Mesodermal cell (in vitro differentiated cells): Measurements from ENCODE around the gene ARHGAP23.
"Not testable (repeated sequence)": the region's sequence is repeated elsewhere in the genome, so short reads cannot be mapped to it uniquely, and the experiment has no call there.

Source experiments
- H3K27ac ChIP-seq: 2 replicates; pipeline ENCODE4 v1.7.0; 2013; ENCODE audit warnings: mild to moderate bottlenecking, low read depth, low read length, moderate library complexity; ENCODE audit not compliant: severe bottlenecking
- H3K36me3 ChIP-seq: 2 replicates; pipeline ENCODE4 v1.7.1; 2013; ENCODE audit warnings: mild to moderate bottlenecking, low read length, moderate library complexity; ENCODE audit not compliant: control insufficient read depth, insufficient read depth
- H3K4me1 ChIP-seq: one replicate; pipeline ENCODE4 v1.7.1; 2013; ENCODE audit warnings: mild to moderate bottlenecking, low read length; ENCODE audit not compliant: insufficient read depth, control insufficient read depth, poor library complexity, severe bottlenecking
- H3K4me3 ChIP-seq: 2 replicates; pipeline ENCODE4 v1.7.0; 2013; ENCODE audit warnings: low read length, control low read depth, mild to moderate bottlenecking; ENCODE audit not compliant: insufficient read depth, poor library complexity, severe bottlenecking; ENCODE audit errors: extremely low read depth
- H3K9me3 ChIP-seq: 2 replicates; pipeline ENCODE4 v1.7.1; 2013; ENCODE audit warnings: mild to moderate bottlenecking, low read length, moderate library complexity; ENCODE audit not compliant: control insufficient read depth
- WGBS, 2 experiments: methylation state at CpG; one replicate each; pipeline ENCODE4 v1.1.5; 2013; ENCODE audit warnings: missing lambda C conversion rate in 2 of 2; ENCODE audit not compliant: insufficient coverage in 2 of 2; 5-methylcytosine and 5-hydroxymethylcytosine counted together

ARHGAP23 gene

GRCh38 chr17:38507921-38508569 lies 79.8 kb downstream of the ARHGAP23 start:
- peaks cover 14% of the 10 kb centered on the region for H3K4me1 ChIP-seq
- H3K9me3 ChIP-seq: no peaks in the 10 kb centered on the region
- no peak overlapping the region for H3K27ac ChIP-seq
- 78 to 100% methylated on average over 2 to 3 of the region's 3 CpGs for WGBS, 2 experiments
- peaks cover 33% of the 10 kb centered on the region for H3K36me3 ChIP-seq
- no peak overlapping the region for H3K4me3 ChIP-seq

GRCh38 chr17:38508570-38508950 lies 80.3 kb downstream of the ARHGAP23 start:
- Histone ChIP-seq H3K4me1 (peaks cover 14% of the 10 kb centered on the region), H3K27ac (no peak overlapping the region)

GRCh38 chr17:38508954-38509771 lies 80.9 kb downstream of the ARHGAP23 start:
- peak overlapping the region; percentile 64 for H3K27ac ChIP-seq

More at GRCh38 chr17:38508570-38508950, 80.3 kb downstream of the ARHGAP23 start:
- Histone ChIP-seq H3K9me3 (no peaks in the 10 kb centered on the region), H3K4me3 (no peak overlapping the region), H3K36me3 (peaks cover 31% of the 10 kb centered on the region)
- WGBS, 2 experiments: 65 to 78% methylated on average over 3 to 6 of the region's 6 CpGs

GRCh38 chr17:38509772-38510420 lies 81.6 kb downstream of the ARHGAP23 start:
- WGBS, 2 experiments: 2 to 3% methylated on average over 58 to 67 of the region's 80 CpGs
- Histone ChIP-seq H3K4me1 (peaks cover 14% of the 10 kb centered on the region), H3K9me3 (no peaks in the 10 kb centered on the region), H3K27ac (peak overlapping the region; percentile 64), H3K36me3 (peaks cover 20% of the 10 kb centered on the region), H3K4me3 (peak overlapping the region; percentile 19)

More at GRCh38 chr17:38508954-38509771, 80.9 kb downstream of the ARHGAP23 start:
- H3K4me3 ChIP-seq: peak overlapping the region; percentile 19
- peaks cover 27% of the 10 kb centered on the region for H3K36me3 ChIP-seq
- H3K4me1 ChIP-seq: peaks cover 14% of the 10 kb centered on the region
- WGBS, 2 experiments: 24 to 30% methylated on average over 25 to 26 of the region's 27 CpGs
- no peaks in the 10 kb centered on the region for H3K9me3 ChIP-seq

GRCh38 chr17:38510421-38511149 lies 82.3 kb downstream of the ARHGAP23 start:
- peaks cover 14% of the 10 kb centered on the region for H3K4me1 ChIP-seq
- peaks cover 15% of the 10 kb centered on the region for H3K36me3 ChIP-seq
- peak overlapping the region; percentile 64 for H3K27ac ChIP-seq
- no peaks in the 10 kb centered on the region for H3K9me3 ChIP-seq
- peak overlapping the region; percentile 31 for H3K4me3 ChIP-seq
- 1% methylated on average over 75 to 81 of the region's 86 CpGs for WGBS, 2 experiments

- Histone ChIP-seq H3K9me3 (no peaks in the 10 kb centered on the region), H3K27ac (no peak overlapping the region), H3K4me1 (peaks cover 14% of the 10 kb centered on the region), H3K36me3 (peaks cover 7% of the 10 kb centered on the region), H3K4me3 (peak overlapping the region; percentile 31)
- WGBS, 2 experiments: 37 to 42% methylated on average over 4 to 6 of the region's 15 CpGs
These were observed 83.2 kb downstream of the ARHGAP23 start for GRCh38 chr17:38511150-38512108.

GRCh38 chr17:38512473-38513058 lies 84.3 kb downstream of the ARHGAP23 start:
- Histone ChIP-seq H3K4me3 (no peak overlapping the region), H3K9me3 (no peaks in the 10 kb centered on the region), H3K27ac (no peak overlapping the region), H3K36me3 (no peaks in the 10 kb centered on the region), H3K4me1 (peaks cover 14% of the 10 kb centered on the region)
- 86% methylated on average over 8 to 9 of the region's 13 CpGs for WGBS, 2 experiments

GRCh38 chr17:38526526-38526925 lies 98.3 kb downstream of the ARHGAP23 start:
- H3K27ac ChIP-seq, H3K4me3 ChIP-seq: not testable (repeated sequence)

GRCh38 chr17:38528141-38528540 lies 99.9 kb downstream of the ARHGAP23 start:
- 67 to 71% methylated on average over 9 to 10 of the region's 10 CpGs for WGBS, 2 experiments
- H3K4me1 ChIP-seq, H3K27ac ChIP-seq, H3K4me3 ChIP-seq, H3K9me3 ChIP-seq, H3K36me3 ChIP-seq: not testable (repeated sequence)

More at GRCh38 chr17:38526526-38526925, 98.3 kb downstream of the ARHGAP23 start:
- not testable (repeated sequence) for H3K4me1 ChIP-seq, H3K36me3 ChIP-seq, H3K9me3 ChIP-seq
- WGBS, 2 experiments: 87 to 90% methylated on average over 2 to 3 of the region's 8 CpGs
